GM21529 (cell line): ENCODE data around the gene F8A2.
A peak's percentile ranks its signal among the peaks of the same experiment; 100 is the strongest.
"Not testable (repeated sequence)": the region's sequence is repeated elsewhere in the genome, so short reads cannot be mapped to it uniquely, and the experiment has no call there.

Source experiments
- ATAC-seq: cut with Tn5 transposase; IDR thresholded peaks from one replicate; pipeline ENCODE4 v1.9.1; 2021; ENCODE audit not compliant: unreplicated experiment

Gene F8A2

DNA sequence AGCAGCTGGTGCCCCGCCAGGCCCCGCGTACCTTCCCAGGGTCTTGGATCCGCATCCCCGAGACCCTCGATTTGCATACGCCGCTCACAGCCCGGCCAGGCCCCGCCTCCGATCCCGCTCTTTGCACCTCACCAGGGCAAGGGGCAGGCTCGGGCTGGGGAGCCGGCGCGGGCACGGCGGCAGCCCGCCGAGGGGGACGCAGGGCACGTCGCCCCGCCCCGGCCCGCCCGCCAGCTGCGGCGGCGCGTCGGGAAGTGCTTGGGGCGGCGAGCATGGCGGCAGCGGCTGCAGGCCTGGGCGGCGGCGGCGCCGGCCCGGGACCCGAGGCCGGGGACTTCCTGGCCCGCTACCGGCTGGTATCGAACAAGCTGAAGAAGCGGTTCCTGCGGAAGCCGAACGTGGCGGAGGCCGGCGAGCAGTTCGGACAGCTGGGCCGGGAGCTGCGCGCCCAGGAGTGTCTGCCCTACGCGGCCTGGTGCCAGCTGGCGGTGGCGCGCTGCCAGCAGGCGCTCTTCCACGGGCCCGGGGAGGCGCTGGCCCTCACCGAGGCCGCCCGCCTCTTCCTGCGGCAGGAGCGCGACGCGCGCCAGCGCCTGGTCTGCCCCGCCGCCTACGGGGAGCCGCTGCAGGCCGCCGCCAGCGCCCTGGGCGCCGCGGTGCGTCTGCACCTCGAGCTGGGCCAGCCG, at the start of gene F8A2:
Gene F8A2 (plus strand): TSS at position 253 of the 686 bp plus-strand sequence. CDS start 20 bp downstream, at position 273.
- ATAC-seq = peak; percentile 79

GRCh38 chrX:155333544-155334100, 48.3 kb upstream of the F8A2 start:
- ATAC-seq = no peak

- peak; percentile 66 for ATAC-seq
Measured at GRCh38 chrX:155334486-155335336, 47.2 kb upstream of the F8A2 start, which contains the start of gene CLIC2. CLIC2 (minus strand) TSS chrX:155334614; CDS start chrX:155334427, 187 bp downstream.

DNA sequence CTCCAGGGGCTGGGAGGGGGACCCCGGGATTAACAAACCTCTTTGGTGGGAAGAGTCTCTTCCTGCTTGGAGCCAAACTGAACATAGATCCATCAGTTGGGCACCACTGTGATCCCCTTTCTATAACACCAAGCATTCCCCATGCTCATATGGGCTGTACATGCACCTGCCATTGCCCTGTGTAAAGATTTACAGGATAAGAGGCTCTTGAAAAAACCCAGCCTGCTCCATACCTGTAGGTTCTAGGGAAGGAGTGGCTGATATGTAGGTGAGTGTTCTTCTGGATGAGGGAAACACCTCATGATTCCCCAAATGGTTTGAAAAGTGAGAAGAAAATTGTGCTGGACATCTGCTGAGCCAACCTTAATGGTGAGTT, 46.6 kb upstream of the F8A2 start:
- not testable (repeated sequence) for ATAC-seq

DNA sequence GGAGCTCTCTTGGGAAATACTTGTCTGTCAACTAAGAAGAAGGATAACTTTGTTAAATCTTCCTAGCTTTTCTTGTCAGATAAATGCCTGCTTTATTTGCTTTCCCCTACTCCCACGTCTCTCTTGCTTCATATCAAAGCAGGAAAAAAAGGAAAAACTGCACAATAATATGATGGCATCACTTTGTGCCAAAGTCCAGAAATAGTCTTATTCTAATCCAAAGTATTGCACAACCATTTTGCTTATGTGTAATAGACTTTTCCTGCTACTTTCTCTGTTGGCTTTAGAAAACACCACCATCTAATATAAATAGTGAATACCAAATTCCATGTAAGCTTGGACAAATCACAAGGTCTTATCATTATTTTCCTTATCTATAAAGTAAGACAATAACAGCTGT, 36.2 kb upstream of the F8A2 start:
- not testable (repeated sequence) for ATAC-seq

GRCh38 chrX:155349448-155349847, 32.4 kb upstream of the F8A2 start:
- ATAC-seq = not testable (repeated sequence)

- ATAC-seq = not testable (repeated sequence)
Measured at GRCh38 chrX:155363712-155364111, 18.2 kb upstream of the F8A2 start.

DNA sequence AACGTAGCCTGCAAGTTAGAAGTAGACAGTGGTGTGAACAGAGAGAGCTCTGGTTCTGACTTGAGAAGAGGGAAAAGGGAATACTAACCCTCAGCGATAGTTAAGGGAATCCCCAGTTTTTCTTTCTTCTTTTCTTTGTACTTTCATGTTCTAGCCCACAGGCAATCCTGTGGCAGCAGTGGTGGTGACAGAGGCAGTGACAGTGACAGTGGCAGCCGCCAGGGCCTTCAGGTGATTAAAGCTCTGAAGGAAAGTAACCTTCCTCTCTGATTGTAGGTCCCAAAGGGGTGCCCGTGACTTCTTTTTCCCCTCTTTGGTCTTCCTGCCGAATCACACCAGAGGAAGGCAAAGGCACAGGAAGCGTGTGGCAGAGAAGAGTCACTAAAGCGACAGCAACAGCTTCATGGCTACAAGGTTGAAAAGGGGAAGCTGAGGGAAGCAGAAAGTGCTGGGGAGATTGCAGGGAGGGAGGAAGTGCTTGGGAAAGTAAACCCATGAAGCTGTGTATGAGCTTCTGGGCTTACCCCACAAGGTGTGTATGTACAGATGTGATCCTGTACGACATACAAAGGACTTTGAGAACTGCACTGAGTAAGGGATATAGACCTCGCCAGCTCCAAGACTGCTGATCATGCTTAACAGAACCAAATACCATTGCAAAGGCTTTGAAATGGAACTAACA, 8.0 kb upstream of the F8A2 start:
- ATAC-seq = not testable (repeated sequence)

DNA sequence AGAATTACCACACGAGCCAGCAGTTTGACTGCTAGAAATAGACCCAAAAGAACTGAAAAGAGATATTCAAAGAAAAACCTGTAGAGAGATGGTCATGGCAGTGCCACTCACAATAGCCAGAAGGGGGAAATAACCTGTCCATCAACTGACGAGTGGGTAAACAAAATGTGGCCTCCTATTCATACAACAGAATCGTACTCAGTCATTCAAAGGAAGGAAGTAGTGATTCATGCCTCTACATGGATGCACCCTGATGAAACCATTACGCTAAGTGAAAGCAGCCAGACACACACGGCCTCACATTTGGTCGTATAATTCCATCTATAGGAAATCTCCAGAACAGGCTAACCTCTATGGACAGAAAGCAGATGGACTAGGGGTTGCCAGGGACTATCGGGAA, 2.1 kb upstream of the F8A2 start:
- ATAC-seq = not testable (repeated sequence)

GRCh38 chrX:155382529-155382967, 653 bp downstream of the F8A2 start:
- peak; percentile 53 for ATAC-seq

DNA sequence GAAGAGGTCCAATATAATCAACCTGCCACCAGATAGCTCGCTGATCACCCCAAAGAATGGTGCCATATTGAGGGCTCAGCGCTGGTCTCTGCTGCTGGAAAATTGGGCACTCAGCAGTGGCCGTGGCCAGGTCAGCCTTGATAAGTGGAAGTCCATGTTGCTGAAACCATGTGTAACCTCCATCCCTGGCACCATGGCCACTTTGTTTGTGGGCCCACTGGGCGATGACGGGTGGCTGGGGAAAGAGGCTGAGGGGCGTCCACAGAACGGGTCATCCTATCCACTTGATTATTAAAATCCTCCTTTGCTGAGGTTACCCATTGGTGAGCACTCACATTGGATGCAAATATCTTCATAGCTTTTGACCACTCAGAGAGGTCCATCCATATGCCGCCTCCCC, 7.7 kb downstream of the F8A2 start:
- ATAC-seq = no peak

DNA sequence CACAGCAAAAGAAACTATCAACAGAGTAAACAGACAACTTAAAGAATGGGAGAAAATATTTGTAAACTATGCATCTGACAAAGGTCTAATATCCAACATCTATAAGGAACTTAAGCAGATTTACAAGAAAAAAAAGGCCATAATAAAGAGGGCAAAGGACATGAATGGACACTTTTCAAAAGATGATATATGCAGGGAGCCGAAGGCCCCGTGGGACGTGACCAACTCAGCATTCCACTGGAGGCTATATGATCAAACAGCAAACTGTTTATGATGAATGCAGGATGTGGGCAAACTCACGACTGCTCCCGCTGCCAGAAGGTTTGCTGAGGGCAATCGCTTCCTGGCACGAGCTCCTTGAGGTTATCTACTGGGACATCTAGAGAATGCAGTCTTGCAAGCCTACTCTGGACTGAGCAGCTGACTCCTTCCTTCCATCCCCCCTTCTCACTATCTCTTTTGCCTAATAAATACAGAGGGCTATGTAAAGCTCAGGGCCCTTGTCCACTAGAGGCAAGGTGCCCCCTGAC, 12.9 kb downstream of the F8A2 start:
- not testable (repeated sequence) for ATAC-seq

GRCh38 chrX:155406429-155406828, 24.5 kb downstream of the F8A2 start:
- no peak for ATAC-seq

DNA sequence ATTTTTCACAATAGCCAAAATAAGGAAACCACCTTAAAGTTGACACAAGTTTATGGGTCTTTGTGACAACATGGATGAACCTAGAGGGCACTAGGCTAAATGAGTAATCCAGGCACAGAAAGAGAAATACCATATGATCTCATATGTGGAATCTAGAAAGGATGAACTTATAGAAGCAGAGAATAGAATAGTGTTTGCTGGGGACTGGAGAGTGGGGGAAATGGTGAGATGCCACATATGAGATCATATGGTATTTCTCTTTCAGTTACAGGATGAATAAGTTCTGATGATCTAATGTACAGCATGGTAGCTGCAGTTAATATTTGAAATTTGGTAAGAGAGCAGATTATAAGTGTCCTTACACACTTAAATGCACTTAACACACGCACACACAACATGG, 35.9 kb downstream of the F8A2 start:
- ATAC-seq = no peak
